Left lobe of liver (tissue), 2 donors: ENCODE measurements around the gene DNAJC27. TPM values are rescaled to one million over a fixed set of nuclear protein-coding genes. Genes with fewer than 3 reads are reported as not detected.

Experiments used
- ATAC-seq: fragments of 200-7000 bp; cut with Tn5 transposase; one replicate; pipeline ENCODE4 v1.9.1; 2020; ENCODE audit warnings: mild to moderate bottlenecking, moderate library complexity
- DNase-seq: peaks from one replicate; pipeline ENCODE4 v3.0.0-alpha.2; 2020; ENCODE audit warnings: low spot score
- total RNA-seq: library from RNA; stranded (reverse); gene quantifications from one replicate; pipeline ENCODE4 v1.2.1, GENCODE V29; 2021
- donor health status: DM: no; HTN: no; CAD: no; lungs with moderate emphysema.
- donor health status: DM: no; HTN: yes; CAD: no.

The DNAJC27 gene
- total RNA-seq, 1 donor from 2014 or later = 1.9 TPM

- ATAC-seq (peak; percentile 55), DNase-seq (no peak)
Observed at GRCh38 chr2:24926602-24927252, 45.0 kb downstream of the DNAJC27 start.

GRCh38 chr2:24926220-24926601 is 45.5 kb downstream of the DNAJC27 start:
- ATAC-seq = no peak
- no peak for DNase-seq

DNA sequence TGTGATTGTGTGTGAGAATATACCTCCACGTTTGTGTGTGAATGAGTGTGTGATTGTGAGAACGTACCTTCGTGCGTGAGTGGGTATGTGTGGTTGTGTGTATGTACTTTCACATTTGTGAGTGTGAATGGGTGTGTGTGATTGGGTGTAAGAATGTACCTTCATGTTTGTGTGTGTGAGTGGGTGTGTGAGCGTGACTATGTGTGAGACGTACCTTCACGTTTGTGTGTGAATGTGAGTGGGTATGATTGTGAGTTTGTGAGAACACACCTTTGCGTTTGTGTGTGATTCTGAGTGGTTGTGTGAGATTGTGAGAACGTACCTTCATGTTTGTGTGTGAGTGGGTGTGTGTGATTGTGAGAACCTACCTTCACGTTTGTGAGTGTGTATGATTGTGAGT is 45.9 kb downstream of the DNAJC27 start:
- ATAC-seq (no peak), DNase-seq (no peak)

DNA sequence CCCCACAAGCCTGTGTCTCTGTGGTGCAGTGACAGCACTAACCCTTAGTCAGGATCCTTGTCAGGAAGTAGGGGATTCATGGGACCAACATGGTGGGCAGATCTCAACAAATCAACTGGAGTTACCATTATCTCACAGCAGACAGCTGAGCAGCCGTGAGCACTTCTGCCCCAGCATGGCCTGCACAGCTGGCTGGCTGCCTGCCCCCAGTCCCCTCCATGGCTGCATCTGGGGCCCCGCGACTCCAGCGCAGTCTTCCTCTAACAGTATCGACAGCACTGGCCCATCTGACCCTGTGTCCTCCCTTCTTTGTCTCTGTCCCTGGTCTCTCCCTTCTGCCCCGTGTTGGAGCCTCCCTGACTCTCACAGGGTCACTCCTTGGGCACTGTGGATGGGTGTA is 47.0 kb downstream of the DNAJC27 start:
- ATAC-seq (no peak), DNase-seq (no peak)

GRCh38 chr2:24924266-24924665 is 47.5 kb downstream of the DNAJC27 start:
- ATAC-seq = no peak
- DNase-seq = no peak

DNA sequence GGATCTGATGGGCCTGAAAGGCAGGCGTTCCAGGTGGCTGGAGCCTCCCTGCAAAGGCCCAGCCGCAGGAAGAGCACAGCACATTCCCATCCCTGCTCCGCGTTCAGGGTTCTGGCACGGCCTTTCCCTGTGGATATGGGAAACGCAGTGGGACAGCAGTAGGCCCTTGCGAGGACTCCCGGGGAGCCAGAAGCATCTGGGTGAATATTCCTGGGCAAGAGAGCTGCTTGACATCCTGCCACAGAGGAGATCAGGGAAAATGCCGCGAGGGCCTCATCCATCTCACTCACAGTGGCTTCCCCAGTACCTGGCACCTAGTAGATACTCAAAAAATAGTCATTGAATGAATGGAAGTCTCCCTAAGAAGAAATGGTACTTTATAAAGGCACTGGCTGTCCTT is 48.6 kb downstream of the DNAJC27 start:
- DNase-seq = no peak
- no peak for ATAC-seq

DNA sequence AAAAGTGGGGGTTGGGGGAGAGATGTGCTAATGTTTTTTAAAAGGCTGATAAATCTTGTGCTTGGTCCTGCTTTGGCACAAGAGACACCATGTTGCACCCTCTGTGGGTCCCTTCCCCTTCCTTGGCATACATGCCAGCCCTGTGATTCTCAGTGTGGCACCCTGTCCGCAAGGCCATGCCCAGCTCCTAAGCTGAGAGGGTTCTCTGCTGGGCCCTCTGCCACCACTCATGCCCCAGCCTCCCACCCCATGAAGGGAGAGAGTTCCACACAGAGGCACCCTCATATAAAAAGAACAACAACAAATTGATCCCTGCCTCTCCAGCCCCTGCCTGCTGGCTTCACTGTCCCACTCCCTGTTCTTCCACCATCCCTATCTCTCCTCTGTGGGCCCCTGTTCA is 49.2 kb downstream of the DNAJC27 start:
- no peak for ATAC-seq
- DNase-seq = no peak

DNA sequence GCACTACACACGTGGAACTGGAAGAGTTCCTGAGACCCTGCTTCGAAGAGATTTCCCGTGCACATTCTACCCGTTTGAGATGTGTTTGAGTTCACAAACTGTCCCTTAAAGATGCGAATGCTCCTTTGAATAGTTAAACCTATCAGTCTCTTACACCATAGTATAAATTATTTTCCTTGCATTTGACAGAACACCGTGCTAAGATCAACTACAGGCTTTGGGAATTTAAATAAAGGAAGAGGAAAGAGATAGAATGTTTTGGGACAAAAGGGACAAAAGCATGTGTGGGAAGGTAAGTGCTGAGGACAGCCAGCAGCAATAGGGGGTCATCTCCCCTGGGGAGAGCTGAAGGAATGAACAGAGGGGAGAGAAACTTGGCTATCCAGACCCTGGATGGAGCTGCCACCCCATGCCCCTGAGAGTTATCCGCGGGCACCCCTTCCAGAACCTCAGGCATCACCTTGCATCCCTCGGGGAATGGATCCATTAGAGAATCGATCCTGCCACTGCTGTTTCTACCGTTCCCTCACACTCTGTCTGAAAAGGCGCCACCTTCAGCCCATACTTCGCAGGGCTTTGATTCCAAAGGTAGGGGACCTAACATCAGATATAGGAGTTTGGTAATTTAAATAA is 50.8 kb downstream of the DNAJC27 start:
- no peak for DNase-seq
- peak; percentile 37 for ATAC-seq

GRCh38 chr2:24920098-24920808 is 51.5 kb downstream of the DNAJC27 start, which contains the start of gene ADCY3:
Gene ADCY3 (minus strand): TSS chr2:24920237. CDS start chr2:24918987, 1,250 bp downstream.
- DNase-seq = no peak
- peak; percentile 85 for ATAC-seq

GRCh38 chr2:24919506-24920097 is 52.2 kb downstream of the DNAJC27 start:
- DNase-seq = no peak
- ATAC-seq = no peak

DNA sequence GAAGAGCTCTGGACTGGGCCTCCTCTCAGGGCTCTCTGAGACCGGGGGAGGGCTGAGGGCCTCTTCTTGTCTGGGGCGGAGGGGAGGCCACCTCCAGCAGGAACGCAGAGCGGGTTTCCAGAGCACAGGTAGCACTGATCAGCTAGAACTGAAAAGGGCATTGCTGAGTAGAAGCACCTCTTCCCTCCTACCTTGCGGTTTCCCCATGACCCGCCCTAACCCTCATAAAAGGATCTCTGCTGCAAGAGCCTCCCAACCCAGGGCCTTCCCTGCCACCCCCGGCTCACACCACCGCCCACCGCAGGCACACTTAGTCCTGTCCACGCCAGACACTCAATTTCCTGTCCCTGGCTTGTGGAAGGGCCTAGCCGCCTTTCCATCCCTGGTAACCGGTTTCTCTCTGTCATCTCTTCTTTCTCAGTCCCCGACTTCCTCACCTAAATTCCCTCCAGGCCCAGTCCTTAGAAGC is 52.7 kb downstream of the DNAJC27 start:
- no peak for DNase-seq
- no peak for ATAC-seq

DNA sequence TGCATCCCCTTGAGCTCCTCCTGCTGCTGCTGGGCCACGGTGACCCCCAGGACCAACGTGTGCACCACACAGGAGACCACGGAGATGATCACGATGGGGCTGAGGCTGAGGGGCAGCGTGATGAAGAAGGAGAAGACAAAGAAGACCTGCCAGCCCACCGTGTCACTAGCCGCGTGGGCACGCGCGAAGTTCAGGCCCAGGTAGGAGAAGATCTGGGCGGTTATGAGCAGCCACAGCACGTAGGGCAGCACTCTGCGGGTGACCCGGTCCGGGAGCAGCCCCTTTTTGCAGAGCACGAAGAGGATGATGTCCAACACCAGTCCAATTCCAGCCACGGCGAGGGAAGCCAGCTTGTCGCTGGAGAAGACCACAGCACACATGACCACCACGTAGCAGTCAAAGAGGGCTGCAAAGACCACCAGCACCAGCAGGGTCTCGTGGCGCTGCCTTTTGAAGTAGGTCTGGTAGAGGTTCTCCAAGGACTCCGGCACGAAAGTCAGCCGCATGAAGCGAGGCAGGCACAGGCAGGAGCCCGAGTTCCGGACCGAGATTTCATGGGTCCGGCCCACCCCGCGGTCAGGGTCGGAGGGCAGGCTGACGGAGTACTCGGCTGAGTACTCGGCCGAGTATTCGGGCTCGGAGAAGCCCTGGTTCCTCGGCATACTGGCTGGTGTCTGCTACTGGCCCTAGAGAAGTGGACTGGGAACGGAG is 53.3 kb downstream of the DNAJC27 start:
- DNase-seq (no peak), ATAC-seq (no peak)

DNA sequence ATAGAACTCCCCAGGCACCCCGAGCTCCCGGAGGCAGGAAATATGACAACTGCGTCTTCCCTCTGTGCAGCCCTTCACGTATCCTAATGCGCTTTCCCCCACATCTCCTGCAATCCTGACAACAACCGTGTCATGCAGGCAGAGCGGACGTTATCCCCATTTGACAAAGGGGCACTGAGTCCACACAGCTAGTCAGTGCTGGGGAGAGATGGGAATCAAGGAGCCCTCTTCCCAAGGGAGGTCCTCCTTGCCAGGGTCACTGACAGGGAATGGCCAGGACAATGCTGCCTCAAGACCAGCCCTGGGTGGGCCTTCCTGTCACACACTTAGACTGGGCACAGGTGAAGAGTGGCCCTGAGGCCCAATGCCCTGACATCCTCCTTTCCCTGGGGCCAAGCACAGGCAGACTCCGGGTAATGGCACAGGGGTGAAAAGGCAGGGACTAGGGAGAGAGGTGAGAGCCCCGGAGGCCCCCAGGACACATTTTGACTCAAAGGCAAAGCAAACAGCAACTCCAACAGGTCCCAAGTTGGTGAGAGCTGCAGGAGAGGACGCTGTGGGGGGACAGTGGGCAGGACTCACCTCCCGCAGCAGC is 53.9 kb downstream of the DNAJC27 start:
- DNase-seq = no peak
- no peak for ATAC-seq

GRCh38 chr2:24917086-24917485 is 54.7 kb downstream of the DNAJC27 start:
- DNase-seq (no peak), ATAC-seq (no peak)

- ATAC-seq = no peak
- DNase-seq = no peak
Observed at GRCh38 chr2:24915796-24916195, 56.0 kb downstream of the DNAJC27 start.

GRCh38 chr2:24915175-24915574 is 56.6 kb downstream of the DNAJC27 start:
- no peak for ATAC-seq
- DNase-seq = no peak

- DNase-seq (no peak), ATAC-seq (no peak)
Observed at GRCh38 chr2:24914713-24915112, 57.0 kb downstream of the DNAJC27 start.

- DNase-seq (no peak), ATAC-seq (no peak)
Observed at GRCh38 chr2:24913911-24914310, 57.8 kb downstream of the DNAJC27 start.

DNA sequence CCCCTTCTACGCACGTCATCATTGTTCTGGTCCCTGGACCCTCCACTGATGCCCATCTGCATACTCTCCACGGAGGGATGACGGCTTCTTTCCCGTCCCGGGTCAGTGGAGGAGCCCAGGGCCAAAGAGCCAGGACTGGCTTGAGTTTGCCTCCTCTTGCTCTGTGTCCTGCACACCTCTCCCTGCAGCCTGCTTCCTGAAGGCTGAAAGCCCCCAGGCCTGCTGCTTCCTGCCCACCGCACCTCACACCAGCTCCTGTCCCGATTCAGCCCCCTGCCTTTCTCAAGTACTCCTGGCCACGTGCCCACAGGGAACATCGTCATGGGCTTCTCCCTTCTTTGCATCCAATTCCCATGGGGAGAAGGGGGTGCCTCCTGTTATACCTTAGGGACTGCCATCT is 58.8 kb downstream of the DNAJC27 start:
- DNase-seq (no peak), ATAC-seq (no peak)

DNA sequence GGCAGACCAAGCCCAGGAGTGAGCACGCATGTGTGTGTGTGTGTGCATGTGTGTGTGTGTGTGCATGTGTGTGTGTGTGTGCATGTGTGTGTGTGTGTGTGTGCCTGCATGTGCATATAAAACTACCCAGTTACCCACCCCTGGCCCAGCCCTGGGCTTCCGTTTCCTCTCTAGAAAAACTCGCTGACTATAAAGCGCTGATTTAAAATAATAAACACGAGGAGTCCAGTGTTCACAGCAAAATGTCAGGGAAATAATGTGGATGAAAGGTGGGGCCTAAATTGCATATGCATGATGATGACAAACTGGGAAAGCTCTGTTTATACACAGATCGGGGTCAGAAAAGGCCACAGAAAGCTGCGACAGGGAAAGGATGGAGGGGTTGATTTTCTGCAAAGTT is 59.2 kb downstream of the DNAJC27 start:
- no peak for ATAC-seq
- DNase-seq = no peak

GRCh38 chr2:24910245-24910644 is 61.5 kb downstream of the DNAJC27 start:
- DNase-seq = no peak
- ATAC-seq = no peak
